IPS-20b (cell line): ENCODE measurements around the gene ISM1.

Source experiments
- H3K27ac ChIP-seq: one replicate; pipeline ENCODE4 v1.5.1; 2013; ENCODE audit warnings: low read length
- H3K27me3 ChIP-seq: 2 replicates; pipeline ENCODE4 v1.6.1; 2013; ENCODE audit warnings: mild to moderate bottlenecking, low read length, inconsistent platforms; ENCODE audit not compliant: insufficient read depth
- H3K36me3 ChIP-seq: 2 replicates; pipeline ENCODE4 v1.6.1; 2013; ENCODE audit warnings: low read depth, mild to moderate bottlenecking, inconsistent platforms, low read length, moderate library complexity; ENCODE audit not compliant: insufficient read depth
- H3K4me1 ChIP-seq: 2 replicates; pipeline ENCODE4 v1.6.1; 2013; ENCODE audit warnings: mild to moderate bottlenecking, control low read depth, inconsistent platforms, low read length, moderate library complexity; ENCODE audit not compliant: insufficient read depth
- H3K4me3 ChIP-seq: 2 replicates; pipeline ENCODE4 v1.5.1; 2013; ENCODE audit warnings: mild to moderate bottlenecking, low read length, inconsistent platforms
- H3K9ac ChIP-seq: 2 replicates; pipeline ENCODE4 v1.6.1; 2013; ENCODE audit warnings: low read depth, mild to moderate bottlenecking, inconsistent platforms, low read length, moderate library complexity
- H3K9me3 ChIP-seq: 2 replicates; pipeline ENCODE4 v1.6.1; 2013; ENCODE audit warnings: mild to moderate bottlenecking, low read depth, low read length, inconsistent platforms; ENCODE audit not compliant: insufficient read depth

Gene ISM1

DNA sequence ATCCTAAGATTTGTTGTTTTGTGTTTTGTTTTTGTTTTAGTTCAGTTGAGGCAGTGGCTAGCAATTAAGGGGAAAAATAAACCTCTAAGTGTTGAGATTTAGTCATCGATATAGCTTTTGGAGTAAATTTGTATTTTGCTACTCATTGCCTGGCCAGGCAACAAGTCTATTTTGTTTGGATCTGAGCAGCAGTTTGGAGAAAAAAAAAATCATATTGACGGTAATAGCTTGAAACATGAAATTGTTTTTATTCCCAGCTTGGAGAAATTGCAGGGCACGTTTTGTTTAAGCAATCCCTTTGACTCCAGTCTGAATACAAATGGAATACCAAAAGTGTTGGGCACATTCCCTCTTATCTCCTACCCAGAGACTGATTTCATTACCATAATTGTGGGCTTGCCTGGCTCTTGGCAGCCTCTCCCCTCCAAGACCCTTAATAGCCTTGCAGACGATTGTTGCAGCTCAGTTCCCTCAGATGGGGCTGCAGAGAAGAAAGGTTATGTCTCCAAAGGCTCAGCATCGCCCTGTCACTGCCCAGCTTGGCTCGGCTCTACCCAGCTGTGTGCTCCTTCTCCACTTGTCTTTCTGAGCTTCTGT, 56.0 kb downstream of the ISM1 start:
- Histone ChIP-seq H3K4me3 (no peak overlapping the region), H3K4me1 (peaks cover 4% of the 10 kb centered on the region; the same call in 1 of the 2 replicates), H3K9me3 (no peaks in the 10 kb centered on the region), H3K27me3 (no peaks in the 10 kb centered on the region), H3K9ac (no peak overlapping the region), H3K36me3 (no peaks in the 10 kb centered on the region), H3K27ac (no peak overlapping the region)

DNA sequence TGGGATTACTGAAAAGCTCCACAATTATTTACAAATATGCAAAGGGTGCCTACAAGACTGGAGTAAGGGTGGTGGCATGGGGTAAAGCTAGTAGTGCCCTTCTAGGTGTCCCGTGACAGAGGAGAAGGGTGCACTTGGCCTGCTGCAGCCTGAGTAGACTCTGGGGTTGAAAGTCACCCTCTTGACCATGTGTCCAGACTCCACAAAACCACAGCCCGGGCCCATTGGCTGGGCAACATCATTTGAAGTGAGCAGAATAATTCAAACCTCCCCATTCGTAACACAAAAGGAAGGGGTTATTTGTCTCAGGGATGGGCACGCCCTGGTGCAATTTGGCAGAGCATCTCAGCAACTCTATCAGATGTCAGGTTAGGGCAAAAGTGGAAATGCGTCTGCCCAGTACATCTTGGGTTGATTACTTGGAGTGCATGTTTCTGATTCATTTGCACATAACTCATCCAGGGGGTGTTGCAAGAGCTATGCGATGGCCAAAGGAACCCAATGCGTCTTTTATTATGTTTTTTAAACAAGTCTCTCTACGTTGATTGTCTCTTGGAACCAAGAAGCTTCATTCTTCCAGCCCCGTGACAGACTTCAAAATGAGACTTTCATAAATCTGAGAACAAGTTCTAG, 56.7 kb downstream of the ISM1 start:
- H3K27me3 ChIP-seq, result no peaks in the 10 kb centered on the region
- H3K27ac ChIP-seq, result no peak overlapping the region
- peaks cover 4% of the 10 kb centered on the region; the same call in 1 of the 2 replicates for H3K4me1 ChIP-seq
- H3K9me3 ChIP-seq, result no peaks in the 10 kb centered on the region
- H3K9ac ChIP-seq, result no peak overlapping the region
- H3K4me3 ChIP-seq, result no peak overlapping the region
- no peaks in the 10 kb centered on the region for H3K36me3 ChIP-seq

DNA sequence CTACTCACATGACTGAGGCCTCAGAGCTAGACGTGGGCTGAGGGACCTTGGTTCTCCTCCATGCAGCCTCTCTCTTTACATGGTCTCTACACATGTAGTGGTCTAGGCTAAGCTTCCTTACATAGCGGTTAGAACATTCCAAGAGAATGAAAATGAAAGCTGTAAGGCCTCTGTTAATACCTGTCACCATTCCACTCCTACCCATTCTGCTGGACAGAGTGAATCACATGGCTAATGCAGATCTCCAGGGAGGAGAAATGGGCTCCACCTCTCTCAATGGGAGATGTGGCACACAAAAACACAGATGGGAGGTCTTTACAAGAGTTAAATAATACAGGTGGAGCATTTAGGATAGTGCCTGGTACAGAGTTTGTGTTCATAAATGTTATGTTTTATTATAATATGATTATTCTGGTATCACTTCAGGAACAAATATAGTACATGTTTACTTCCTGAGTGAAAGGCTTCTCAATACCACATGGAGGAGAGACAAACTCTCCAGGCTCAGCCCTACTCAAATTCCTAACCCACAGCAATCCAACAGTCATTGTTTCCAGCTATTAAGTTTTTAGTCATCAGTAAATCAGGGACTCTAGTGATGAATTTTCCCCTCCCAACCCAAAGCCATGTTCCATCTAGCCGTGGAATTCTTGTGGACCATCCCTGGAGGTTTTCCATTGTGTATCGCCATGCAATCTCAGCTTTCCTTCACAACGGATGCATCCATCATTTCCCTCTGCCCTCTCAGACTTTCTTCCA, 57.9 kb downstream of the ISM1 start:
- Histone ChIP-seq H3K36me3 (no peaks in the 10 kb centered on the region), H3K9ac (no peak overlapping the region), H3K4me1 (peaks cover 4% of the 10 kb centered on the region; the same call in 1 of the 2 replicates), H3K9me3 (no peaks in the 10 kb centered on the region), H3K4me3 (no peak overlapping the region), H3K27ac (no peak overlapping the region), H3K27me3 (no peaks in the 10 kb centered on the region)

DNA sequence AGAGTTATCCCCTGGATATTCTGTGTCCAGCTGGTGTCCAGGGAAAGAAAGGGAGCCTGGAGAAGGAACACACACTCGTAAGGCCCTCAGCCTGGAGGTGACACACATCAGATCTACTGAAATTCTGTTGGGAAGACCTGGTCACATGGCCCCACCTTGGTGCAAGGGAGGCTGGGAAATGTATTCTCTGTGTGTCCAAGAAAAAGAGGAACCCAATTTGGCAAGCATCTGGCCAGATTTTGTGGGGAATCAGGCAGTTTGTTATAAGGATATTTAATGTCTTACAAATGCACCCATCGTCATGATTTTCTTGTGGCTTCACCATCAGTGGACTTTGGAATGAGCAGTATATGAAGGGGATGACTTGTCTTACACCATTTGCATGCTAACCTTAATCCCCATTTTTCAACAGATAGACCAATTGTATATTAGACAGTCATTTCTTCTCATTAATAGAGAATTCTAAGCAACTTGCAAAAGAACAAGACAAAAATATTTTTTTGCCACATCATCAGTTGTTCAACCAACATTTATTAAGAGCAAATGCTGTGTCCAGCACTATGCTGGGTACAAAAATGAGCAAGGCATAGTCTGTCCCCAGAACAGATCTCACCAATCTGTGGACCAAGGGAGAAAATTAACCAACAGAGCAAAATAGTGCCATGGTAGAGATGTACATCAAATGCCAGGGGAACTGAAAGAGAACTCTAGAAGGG, 59.7 kb downstream of the ISM1 start:
- no peaks in the 10 kb centered on the region for H3K9me3 ChIP-seq
- no peak overlapping the region for H3K27ac ChIP-seq
- H3K4me1 ChIP-seq, result no peaks in the 10 kb centered on the region
- no peak overlapping the region for H3K4me3 ChIP-seq
- no peaks in the 10 kb centered on the region for H3K36me3 ChIP-seq
- no peaks in the 10 kb centered on the region for H3K27me3 ChIP-seq
- no peak overlapping the region for H3K9ac ChIP-seq

DNA sequence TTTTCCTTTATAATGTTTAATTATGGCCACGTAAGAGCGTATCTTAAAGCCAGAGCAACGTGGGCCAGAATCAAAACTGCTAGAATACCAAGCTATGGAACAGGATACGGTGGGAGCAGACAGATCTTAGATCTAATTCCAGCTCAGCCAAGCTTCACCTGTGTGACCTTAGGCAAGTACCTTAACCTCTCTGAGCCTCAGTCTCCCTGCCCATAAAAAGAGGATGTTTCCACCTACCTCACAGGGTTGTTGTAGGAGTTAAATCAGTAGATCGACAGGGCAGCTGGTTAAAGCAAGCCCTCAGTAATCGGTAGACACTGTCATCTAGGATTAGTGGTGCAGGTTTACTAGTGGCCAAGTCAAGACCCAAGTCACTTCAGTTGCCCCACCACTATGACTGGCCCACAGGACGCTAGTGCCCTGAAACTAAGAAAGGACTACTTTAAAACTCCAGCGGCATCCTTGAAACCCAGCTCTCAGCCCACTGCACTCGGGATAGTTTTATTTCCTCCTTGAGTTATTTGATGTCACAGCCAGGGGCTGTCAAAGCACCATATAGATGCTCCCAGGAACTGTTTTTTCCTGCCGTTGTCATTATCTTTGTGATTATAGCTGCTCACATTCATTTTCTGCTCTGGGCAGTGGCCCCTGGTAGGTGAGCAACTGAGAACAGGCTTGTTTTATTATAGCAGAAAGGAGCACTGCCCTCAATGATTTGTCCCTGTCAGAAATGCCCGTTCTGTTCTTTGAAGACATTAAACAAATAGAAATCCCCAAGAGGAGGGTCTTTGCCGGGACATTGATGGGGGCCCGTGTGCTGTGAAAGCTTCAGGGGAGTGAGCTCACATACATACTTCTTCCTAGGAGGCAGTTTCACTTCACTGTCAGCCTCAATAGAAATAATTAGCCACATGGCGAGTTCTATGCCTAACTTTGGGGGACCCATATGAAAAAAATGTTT, 63.1 kb downstream of the ISM1 start:
- Histone ChIP-seq H3K4me1 (no peaks in the 10 kb centered on the region), H3K9me3 (no peaks in the 10 kb centered on the region), H3K36me3 (no peaks in the 10 kb centered on the region), H3K9ac (no peak overlapping the region), H3K4me3 (no peak overlapping the region), H3K27me3 (no peaks in the 10 kb centered on the region), H3K27ac (no peak overlapping the region)

DNA sequence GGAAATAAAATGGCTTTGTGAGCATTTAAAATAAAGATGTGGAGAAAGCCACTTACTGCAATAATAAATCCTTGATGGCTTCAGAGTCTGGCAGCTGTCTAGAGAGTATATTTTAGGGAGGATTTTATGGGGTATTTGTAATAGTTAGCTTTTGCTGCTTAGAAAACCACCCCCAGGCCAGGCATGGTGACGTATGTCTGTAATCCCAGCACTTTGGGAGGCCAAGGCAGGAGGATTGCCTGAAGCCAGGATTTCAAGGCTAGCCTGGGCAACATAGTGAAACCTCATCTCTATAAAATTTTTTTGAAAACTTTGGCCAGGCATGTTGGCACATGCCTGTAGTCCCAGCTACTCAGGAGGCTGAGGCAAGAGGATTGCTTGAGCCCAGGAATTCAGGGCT, 63.8 kb downstream of the ISM1 start:
- no peak overlapping the region for H3K4me3 ChIP-seq
- no peaks in the 10 kb centered on the region for H3K36me3 ChIP-seq
- H3K27ac ChIP-seq, result no peak overlapping the region
- H3K4me1 ChIP-seq, result no peaks in the 10 kb centered on the region
- H3K9me3 ChIP-seq, result no peaks in the 10 kb centered on the region
- no peaks in the 10 kb centered on the region for H3K27me3 ChIP-seq
- H3K9ac ChIP-seq, result no peak overlapping the region

DNA sequence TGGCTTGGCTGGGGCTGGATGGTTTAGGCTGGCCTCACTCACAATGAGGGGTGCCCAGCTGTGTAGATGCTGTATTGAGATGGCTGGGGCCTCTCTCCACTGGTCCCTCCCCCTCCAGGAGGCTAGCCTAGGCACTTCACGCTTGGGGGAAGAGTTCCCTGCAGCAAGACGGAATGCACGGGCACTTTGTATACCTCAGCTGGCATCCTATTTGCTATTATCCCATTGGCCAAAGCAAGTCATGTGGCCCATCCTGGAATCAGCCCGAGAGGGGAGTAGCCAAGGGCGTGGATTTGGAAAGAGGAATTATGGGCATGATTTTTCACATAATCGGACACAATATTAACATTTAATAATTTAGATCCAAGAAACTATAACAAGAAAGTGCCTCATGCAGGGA, 64.3 kb downstream of the ISM1 start:
- H3K4me1 ChIP-seq, result no peaks in the 10 kb centered on the region
- H3K4me3 ChIP-seq, result no peak overlapping the region
- H3K36me3 ChIP-seq, result no peaks in the 10 kb centered on the region
- no peaks in the 10 kb centered on the region for H3K27me3 ChIP-seq
- no peak overlapping the region for H3K27ac ChIP-seq
- no peak overlapping the region for H3K9ac ChIP-seq
- H3K9me3 ChIP-seq, result no peaks in the 10 kb centered on the region

DNA sequence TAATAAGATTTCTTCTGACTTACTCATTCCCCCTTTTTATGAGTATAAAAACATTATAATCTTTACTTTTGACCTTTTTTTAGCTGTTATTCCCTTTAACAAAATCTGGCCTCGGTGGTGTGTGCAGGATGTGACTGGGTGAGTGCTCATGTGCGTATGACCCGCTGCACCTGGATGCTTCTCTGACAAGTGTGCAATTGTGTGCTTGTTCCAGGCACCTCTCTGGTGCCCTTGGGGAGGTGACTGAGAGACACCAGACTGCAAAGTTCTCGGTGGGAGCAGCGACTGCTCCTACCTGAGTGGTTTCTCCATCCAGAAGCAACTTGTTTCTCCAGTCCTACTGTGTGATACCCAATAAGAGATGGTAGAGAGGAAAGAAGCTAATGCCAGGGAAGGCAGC, 65.0 kb downstream of the ISM1 start:
- no peaks in the 10 kb centered on the region for H3K4me1 ChIP-seq
- H3K27me3 ChIP-seq, result no peaks in the 10 kb centered on the region
- no peak overlapping the region for H3K4me3 ChIP-seq
- no peak overlapping the region for H3K27ac ChIP-seq
- no peak overlapping the region for H3K9ac ChIP-seq
- no peaks in the 10 kb centered on the region for H3K9me3 ChIP-seq
- no peaks in the 10 kb centered on the region for H3K36me3 ChIP-seq

DNA sequence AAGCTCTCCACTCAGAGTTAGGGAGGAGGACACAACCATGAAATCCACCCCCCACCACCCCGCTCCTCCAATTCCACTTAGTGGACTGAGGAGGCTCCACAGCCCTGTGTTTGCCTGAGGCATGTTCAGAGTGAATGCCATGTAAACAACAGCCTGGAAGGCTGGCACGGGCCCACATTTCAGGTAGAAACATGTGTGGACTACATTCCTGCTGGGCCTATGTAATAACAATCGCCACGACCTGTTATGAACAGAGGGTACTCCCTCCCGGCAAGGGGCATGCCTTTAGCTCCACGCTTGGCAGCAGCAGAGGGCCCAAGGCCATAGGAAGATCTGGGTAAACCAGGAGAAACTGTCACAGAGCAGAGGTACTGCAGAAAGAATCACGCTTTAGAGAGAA, 65.5 kb downstream of the ISM1 start:
- Histone ChIP-seq H3K9me3 (no peaks in the 10 kb centered on the region), H3K4me1 (no peaks in the 10 kb centered on the region), H3K27ac (no peak overlapping the region), H3K27me3 (no peaks in the 10 kb centered on the region), H3K9ac (no peak overlapping the region), H3K4me3 (no peak overlapping the region), H3K36me3 (no peaks in the 10 kb centered on the region)

DNA sequence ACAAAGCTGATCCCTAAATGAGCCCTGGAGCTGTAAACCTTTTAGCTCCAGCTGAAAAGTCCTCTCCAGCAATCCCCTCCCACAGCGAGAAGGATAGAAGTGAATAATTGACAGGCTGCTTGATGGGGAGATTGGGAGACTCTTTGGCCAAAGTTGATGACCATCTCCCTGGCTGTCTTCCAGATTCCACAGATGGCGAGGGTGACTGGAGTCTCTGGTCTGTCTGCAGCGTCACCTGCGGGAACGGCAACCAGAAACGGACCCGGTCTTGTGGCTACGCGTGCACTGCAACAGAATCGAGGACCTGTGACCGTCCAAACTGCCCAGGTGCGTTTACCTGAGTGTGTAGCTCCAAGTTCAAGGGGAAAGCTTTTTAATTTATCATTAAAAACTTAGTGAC, 67.3 kb downstream of the ISM1 start:
- no peaks in the 10 kb centered on the region for H3K4me1 ChIP-seq
- no peak overlapping the region for H3K27ac ChIP-seq
- no peak overlapping the region for H3K9ac ChIP-seq
- H3K4me3 ChIP-seq, result no peak overlapping the region
- no peaks in the 10 kb centered on the region for H3K9me3 ChIP-seq
- no peaks in the 10 kb centered on the region for H3K27me3 ChIP-seq
- no peaks in the 10 kb centered on the region for H3K36me3 ChIP-seq

DNA sequence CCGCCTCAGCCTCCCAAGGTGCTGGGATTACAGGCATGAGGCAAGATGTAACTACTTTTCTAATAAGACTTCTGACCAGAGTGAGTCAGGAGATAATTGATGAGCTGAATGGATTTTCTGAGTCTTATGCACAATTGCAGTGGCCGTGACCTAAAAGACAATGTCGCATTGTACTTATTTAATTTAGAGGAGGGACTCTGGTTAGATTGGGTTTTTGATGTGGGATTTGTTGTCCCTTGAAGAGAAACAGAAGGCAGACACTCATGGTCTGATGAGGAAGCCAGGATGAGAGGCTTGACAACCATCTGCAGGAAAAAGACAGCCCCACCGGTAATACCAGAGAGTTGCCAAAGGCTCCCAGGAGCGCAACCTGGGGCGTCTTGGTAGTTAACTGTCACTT, 68.0 kb downstream of the ISM1 start:
- no peaks in the 10 kb centered on the region for H3K4me1 ChIP-seq
- no peak overlapping the region for H3K4me3 ChIP-seq
- no peak overlapping the region for H3K27ac ChIP-seq
- H3K27me3 ChIP-seq, result no peaks in the 10 kb centered on the region
- H3K36me3 ChIP-seq, result no peaks in the 10 kb centered on the region
- no peaks in the 10 kb centered on the region for H3K9me3 ChIP-seq
- no peak overlapping the region for H3K9ac ChIP-seq
